ENCODE measurements around the gene TXN2.
A peak's percentile ranks its signal among the peaks of the same experiment; 100 is the strongest.
"Not testable (repeated sequence)": the region's sequence is repeated elsewhere in the genome, so short reads cannot be mapped to it uniquely, and the experiment has no call there.

The TXN2 gene

DNA sequence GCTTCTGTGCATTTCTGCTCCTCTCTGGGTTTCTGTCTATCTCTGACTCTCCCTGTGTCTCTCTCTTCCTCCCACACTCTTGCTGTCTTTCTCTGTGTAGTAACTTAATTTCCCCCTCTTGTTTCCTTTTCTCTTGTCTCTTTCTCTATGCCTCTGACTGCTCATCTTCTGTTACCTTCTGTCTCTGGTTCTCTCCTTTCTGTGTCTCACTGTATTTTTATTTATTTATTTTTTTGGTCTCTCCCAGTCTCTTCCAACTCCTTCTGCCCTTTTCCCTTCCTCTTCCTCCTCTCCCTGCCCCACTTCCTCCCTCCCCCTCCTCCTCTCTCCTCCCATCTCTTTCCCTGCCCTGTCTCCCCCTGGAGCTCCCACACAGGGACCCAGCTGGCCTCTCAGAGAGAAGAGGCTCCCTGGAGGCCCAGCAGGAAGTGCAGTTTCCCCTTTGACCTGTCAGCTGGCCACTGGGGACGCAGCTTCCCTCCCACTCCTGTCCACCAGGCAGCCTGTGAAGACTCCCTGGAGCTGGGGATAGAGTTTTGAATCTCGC, 55.4 kb downstream of the TXN2 start:
- no peak for DNase-seq

DNA sequence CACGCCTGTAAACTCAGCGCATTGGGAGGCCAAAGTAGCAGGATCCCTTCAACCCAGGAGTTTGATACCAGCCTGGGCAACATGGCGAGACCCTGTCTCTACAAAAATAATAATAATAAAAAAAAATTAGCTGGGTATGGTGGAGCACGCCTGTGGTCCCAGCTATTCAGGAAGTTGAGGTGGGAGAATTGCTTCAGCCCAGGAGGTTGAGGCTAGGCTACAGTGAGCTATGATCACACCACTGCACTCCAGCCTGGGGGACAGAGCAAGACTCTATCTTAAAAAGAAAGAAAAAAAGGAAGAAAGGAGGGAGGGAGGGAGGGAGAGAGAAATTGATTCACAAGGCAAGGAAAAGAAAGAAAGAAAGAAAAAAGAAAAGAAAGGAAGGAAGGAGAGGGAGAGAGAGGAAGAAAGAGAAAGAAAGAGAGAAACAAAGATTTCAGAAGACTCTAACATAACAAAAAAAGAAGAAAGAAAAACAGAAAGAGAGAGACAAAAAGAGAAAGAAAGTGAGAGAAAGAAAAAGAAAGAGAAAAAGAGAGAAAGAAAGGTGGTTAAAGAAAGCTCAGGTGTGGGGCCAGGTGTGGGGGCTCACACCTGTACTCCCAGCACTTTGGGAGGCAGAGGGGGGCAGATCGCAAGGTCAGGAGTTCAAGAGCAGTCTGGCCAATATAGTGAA, 56.4 kb downstream of the TXN2 start:
- DNase-seq: no peak

DNA sequence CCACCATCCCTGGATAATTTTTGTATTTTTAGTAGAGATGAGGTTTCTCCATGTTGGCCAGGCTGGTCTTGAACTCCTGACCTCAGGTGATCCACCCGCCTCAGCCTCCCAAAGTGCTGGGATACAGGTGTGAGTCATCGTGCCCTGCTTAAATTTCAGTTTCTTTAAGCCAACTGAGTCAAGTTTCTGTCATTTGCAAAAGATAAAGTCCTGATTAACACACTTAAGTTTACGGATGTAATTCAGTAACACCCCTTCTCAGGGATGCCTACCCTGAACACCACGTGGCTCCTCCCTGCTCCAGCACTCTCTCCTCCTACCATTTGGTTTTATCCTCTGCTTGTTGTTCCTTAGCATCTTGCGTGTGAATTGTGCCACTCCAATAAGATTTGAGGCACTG, 57.0 kb downstream of the TXN2 start:
- not testable (repeated sequence) for DNase-seq

DNA sequence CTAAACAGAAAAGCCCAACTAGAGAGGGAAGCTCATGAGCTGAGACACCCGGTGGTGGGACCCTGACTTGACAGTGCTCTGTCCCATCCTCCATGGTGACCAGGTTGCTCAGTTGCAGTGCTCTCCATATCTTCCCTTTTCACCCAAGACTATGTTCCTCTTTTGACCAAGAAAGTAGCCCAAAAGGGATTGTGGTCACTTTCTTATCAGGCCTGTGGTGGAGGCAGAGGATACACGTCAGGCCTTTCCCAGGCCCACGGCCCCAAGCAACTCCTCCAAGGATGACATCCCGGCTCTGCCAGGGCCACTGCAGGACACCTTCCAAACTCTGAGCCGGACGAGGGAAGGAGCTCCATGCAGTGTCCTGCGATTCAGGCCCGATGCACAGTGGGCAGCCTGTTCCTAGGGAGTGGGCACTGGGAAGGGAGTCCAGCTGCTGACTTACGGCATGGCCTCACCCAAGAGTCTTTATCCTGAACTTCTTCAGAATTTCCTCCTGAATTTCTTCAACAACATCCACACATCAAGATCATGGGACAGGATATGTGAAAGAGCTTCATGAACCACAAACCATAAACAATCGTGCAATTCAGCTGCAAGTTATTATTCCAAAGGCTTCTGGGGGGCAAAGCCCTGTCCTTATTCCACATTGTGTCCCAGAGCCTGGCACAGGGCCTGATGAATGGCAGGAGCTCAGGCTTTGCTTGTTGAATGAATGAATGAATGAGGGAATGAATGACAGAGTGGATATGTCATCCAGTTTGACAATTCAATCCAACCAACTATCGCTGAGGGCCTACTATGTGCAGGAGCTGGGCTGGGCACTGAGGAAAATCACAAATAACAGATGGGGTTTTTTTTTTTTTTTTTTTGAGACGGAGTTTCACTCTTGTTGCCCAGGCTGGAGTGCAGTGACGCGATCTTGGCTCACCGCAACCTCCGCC, 57.7 kb downstream of the TXN2 start:
- DNase-seq: peak; percentile 47

DNA sequence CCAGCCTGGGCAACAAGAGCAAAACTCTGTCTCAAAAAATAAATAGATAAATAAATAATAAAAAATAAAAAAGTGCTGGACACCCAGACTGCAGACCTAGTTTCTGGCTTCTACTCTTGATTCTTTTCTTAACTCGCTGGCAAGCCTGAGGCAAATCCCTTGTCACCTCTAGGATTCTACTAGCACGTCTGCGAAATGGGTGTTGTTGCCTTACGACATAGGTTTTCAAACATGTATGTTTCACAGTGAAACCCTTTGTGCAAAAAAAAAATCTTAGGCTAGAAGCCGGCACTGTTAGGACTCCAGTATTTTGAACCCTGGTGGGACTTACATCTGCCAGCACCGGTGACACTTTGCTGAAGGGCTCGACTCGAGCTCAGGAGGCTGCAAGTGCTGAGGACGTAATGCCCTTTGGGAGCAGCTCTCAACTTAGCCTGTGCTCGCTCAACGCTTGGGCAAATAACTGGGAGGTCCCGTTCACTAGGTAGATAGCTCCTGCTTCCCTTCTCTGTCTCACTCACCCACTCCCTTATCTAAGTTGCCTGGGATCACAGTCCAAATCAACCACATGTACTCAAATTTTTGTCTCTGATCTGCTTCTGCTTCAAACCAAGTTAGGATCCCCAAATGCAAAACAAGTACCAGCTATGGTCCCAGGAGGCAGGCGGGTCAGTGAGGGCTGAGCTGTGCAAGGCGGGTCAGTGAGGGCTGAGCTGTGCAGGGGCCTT, 59.0 kb downstream of the TXN2 start:
- no peak for DNase-seq

DNA sequence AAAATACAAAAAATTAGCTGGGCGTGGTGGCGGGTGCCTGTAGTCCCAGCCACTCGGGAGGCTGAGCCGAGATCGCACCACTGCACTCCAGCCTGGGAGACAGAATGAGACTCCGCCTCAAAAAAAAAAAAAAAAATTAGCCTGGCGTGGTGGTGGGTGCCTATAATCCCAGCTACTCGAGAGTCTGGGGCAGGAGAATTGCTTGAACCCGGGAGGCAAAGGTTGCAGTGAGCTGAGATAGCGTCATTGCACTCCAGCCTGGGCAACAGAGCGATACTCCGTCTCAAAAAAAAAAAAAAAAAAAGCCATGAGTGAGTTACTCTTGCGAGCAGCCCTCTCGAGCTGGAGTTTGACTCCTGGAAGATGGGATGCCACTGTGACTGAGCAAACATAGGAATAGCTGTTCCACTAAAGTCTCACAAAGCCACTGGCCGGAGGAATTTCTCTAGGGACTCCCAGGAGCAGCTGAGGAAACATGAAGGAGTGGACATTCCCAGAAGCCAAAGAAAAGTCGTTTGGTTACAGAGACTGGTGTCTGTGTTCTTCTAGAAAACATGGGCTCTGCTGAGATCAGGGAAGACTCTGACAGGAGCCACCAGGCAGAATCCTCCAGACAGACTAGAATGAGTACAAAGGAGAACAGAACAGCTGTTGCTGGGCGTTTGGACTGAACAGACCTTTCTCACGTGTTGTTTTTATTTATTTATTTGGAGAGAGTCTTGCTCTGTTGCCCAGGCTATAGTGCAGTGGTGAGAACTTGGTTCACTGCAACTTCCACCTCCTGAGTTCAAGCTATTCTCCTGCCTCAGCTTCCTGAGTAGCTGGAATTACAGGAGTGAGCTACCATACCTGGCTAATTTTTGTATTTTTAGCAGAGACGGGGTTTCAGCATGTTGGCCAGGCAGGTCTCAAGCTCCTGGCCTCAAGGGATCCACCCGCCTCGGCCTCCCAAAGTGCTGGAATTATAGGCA, 61.2 kb downstream of the TXN2 start:
- no peak for DNase-seq

DNA sequence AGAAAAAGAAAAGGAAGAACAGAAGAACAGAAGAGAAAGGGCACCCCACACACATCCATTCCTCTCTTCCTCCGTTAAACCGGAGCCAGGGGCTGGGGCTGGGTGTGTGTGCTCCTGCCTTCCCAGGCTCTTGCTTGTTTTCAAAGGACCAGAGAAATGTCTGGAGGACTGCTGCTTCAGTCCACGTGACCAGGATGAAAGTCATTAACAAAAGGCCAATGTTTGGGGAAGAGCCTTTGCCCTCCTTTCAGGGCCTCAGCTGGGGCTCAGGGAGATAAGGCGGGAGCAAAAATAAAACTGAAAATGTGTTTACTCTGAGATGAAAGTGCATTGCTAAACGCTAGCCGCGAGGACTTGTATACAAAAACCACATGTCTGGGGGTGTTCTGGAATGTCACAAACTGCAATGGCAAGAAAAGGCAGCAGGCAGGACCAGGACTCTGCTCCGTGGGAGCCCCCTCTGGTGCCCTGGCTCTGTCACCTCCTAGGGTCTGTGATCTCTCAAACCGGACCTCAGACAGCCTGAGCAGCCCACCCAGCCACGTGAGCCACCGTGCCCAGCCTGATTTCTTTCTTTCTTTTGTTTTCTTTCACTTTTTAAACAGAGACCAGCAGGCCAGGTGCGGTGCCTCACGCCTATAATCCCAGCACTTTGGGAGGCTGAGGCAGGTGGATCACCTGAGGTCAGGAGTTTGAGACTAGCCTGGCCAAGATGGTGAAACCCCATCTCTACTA, 62.1 kb downstream of the TXN2 start:
- peak; percentile 67 for DNase-seq

DNA sequence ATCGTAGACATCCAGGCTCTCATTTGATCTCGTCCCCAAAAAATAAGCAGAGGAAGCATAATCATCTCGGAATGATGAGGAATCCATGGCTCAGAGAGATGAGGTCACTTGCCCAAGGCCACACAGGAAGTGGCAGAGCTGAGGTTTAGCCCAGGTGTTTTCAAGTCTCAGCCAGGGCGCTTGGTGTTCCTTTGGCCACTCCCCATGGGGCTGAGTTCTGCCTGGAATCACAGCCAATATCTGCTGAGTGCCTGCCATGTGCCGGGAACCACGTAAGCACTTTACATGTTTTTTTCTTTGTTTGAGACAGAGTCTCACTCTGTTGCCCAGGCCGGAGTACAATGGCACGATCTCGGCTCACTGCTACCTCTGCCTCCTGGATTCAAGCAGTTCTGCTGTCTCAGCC, 64.2 kb downstream of the TXN2 start:
- peak; percentile 56 for DNase-seq

Data from fibroblast of skin of right quadriceps (primary cell).